ENCODE data around the gene MYBPHL. TPM values are rescaled to one million over a fixed set of nuclear protein-coding genes. Genes with fewer than 3 reads are reported as not detected.

MYBPHL gene
- total RNA-seq, 4 donors from 2014 or later: 3.1 TPM; not detected in 3

DNA sequence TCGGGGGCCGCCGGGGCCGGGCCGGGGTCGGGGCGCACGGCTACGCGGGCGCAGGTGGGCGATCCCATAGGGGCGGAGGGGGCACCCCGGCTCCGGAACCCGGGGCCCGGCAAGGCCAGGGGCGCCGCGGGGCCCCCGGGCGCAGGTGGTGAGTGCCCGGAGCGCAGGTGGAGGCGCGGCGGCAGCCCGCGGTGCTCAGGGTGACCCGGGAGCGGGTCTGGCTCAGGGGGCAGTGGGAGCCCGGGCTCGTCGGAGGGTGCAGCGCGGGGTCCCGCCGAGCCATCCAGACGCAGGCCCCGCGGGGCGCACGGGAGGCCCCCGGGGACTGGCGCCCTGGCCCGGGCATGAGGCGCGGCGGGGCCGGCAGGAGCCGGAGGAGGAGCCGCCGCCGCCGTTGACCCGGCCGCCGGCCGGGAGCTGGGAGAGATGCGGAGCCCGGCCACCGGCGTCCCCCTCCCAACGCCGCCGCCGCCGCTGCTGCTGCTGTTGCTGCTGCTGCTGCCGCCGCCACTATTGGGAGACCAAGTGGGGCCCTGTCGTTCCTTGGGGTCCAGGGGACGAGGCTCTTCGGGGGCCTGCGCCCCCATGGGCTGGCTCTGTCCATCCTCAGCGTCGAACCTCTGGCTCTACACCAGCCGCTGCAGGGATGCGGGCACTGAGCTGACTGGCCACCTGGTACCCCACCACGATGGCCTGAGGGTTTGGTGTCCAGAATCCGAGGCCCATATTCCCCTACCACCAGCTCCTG is 57.0 kb downstream of the MYBPHL start:
- DNase-seq (no peak), ATAC-seq (peak; percentile 30 to 54)
- intact Hi-C loops (cut with DNase I; ENCODE audit: low total_unique reads): loop anchor here (1.0 kb wide), 2 partner anchors 10 to 234 kb away; no protein-coding TSS in a partner anchor
- in situ Hi-C loops (cut with MboI; ENCODE audit: low sequenced_read_pairs in 4 of 4): no loop called here
- H3K27ac ChIP-seq: no peak overlapping the region
- H3K27me3 ChIP-seq: no peaks in the 10 kb centered on the region
- no peaks in the 10 kb centered on the region for H3K36me3 ChIP-seq
- H3K4me1 ChIP-seq: peaks cover 22 to 28% of the 10 kb centered on the region in 2 donors
- TF ChIP-seq, protein P1, sequence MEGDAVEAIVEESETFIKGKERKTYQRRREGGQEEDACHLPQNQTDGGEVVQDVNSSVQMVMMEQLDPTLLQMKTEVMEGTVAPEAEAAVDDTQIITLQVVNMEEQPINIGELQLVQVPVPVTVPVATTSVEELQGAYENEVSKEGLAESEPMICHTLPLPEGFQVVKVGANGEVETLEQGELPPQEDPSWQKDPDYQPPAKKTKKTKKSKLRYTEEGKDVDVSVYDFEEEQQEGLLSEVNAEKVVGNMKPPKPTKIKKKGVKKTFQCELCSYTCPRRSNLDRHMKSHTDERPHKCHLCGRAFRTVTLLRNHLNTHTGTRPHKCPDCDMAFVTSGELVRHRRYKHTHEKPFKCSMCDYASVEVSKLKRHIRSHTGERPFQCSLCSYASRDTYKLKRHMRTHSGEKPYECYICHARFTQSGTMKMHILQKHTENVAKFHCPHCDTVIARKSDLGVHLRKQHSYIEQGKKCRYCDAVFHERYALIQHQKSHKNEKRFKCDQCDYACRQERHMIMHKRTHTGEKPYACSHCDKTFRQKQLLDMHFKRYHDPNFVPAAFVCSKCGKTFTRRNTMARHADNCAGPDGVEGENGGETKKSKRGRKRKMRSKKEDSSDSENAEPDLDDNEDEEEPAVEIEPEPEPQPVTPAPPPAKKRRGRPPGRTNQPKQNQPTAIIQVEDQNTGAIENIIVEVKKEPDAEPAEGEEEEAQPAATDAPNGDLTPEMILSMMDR (IDR thresholded peaks at IDR 0.05 in 4 of 5, conservative IDR thresholded peaks at IDR 0.05 in 1 of 5): no peak
- no peak for TF ChIP-seq POLR2A (IDR thresholded peaks at IDR 0.05)
- H3K4me3 ChIP-seq: peak overlapping the region; percentile 47 to 58 (median 52)
- H3K9me3 ChIP-seq: no peaks in the 10 kb centered on the region

DNA sequence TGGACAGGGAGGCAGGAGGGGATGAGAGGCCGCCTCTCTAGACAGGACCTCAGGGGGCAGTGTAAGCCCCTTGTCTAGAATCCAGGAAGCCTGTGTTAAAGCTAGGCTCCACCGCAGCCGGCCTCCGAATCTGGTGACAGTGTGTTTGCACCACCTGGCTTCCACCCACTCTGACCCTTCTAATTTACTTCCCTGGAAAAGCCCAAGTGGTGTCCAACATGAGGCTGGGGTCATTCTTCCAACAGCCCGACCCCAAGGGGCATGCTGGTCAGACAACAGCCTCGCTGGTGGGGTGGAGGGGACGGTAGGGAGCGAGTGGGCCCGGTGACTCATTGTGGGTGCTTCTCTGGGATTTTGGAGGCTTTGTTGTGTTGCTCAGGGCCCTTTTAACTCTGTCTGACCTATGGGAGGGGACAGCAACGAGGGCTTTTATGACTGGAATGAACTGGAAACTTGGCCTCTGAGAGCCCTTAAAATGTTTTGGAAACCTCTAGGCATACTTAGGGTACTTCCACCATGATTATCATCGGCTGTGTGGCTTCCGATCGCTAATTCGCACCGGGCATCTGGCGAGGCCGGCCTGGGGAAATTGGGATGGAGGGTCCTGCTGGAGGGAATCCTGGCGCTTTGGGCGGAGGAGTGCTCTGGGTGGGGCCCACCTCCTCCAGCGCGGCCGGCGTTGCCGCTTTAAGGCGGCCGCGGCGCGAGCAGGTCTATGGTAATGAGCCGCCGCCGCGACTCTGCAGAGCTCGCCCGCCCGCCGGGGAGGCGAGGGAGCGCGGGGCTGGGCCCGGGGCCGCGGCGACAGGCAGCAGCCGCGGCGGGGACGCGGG is 57.8 kb downstream of the MYBPHL start, which contains the start of gene CELSR2:
Gene CELSR2 (plus strand): TSS at position 743 of the 833 bp plus-strand sequence. CDS start 541 bp downstream, outside the sequence.
- no peak within 1 kb of the TSS for H3K27ac ChIP-seq
- H3K27me3 ChIP-seq: no peaks in the 10 kb centered on the region
- no peaks in the 10 kb centered on the region for H3K9me3 ChIP-seq
- intact Hi-C loops (cut with DNase I; ENCODE audit: low total_unique reads) (loop anchor here (1.0 kb wide), 2 partner anchors 9 to 235 kb away; no protein-coding TSS in a partner anchor), in situ Hi-C loops (cut with MboI; ENCODE audit: low sequenced_read_pairs in 4 of 4) (no loop called here)
- TF ChIP-seq, protein P1 (IDR thresholded peaks at IDR 0.05 in 4 of 5, conservative IDR thresholded peaks at IDR 0.05 in 1 of 5): no peak
- peak; percentile 25 to 32 for TF ChIP-seq POLR2A (IDR thresholded peaks at IDR 0.05)
- DNase-seq (peak; percentile 1 to 45), ATAC-seq (peak; percentile 76 to 77)
- H3K36me3 ChIP-seq: no peaks in the 10 kb centered on the region
- peak within 1 kb of the TSS; percentile 47 to 58 (median 52) for H3K4me3 ChIP-seq
- peaks cover 19 to 25% of the 10 kb centered on the region in 2 donors for H3K4me1 ChIP-seq

DNA sequence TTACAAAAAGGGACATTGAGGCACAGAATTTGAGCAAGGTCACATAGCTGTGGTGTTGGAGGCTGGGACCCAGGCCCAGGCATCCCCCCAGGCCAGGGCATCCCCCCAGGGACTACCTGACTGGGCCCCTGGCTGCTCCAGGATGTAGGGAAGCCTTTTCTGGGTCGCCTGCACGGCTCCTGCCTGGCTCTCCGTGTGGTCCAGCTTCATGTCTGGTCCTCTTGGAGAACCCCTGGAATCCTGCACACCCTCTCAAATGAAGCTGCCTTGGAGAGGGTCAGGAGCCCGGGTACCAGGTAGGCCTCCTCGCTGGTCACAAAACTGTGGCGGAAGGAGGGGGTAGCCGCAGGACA is 58.4 kb downstream of the MYBPHL start:
- no peak for DNase-seq
- ATAC-seq: no peak

More for the DNA sequence above, 58.4 kb downstream of the MYBPHL start:
- Histone ChIP-seq H3K27ac (no peak overlapping the region), H3K4me1 (peaks cover 13 to 23% of the 10 kb centered on the region in 2 donors), H3K4me3 (no peak overlapping the region), H3K27me3 (no peaks in the 10 kb centered on the region), H3K36me3 (no peaks in the 10 kb centered on the region), H3K9me3 (no peaks in the 10 kb centered on the region)
- in situ Hi-C loops (cut with MboI; ENCODE audit: low sequenced_read_pairs in 4 of 4) (no loop called here), intact Hi-C loops (cut with DNase I; ENCODE audit: low total_unique reads) (no loop called here)
- TF ChIP-seq POLR2A (IDR thresholded peaks at IDR 0.05): no peak
- TF ChIP-seq, protein P1 (IDR thresholded peaks at IDR 0.05 in 4 of 5, conservative IDR thresholded peaks at IDR 0.05 in 1 of 5): no peak
